DOHH2 (cell line): ENCODE results near the gene FABP2.

Experiments
- H3F3A ChIP-seq: fragments of 200-600 bp; sonication (generic), shearing (Covaris generic); 2 replicates; pipeline ENCODE4 v1.6.0; 2016; ENCODE audit warnings: antibody characterized with exemption, mild to moderate bottlenecking; ENCODE audit not compliant: control insufficient read depth, insufficient read depth
- H3K27ac ChIP-seq: fragments of 200-600 bp; sonication (generic); 2 replicates; pipeline ENCODE4 v1.5.1; 2014; ENCODE audit warnings: low read depth, mild to moderate bottlenecking, low read length, moderate library complexity
- H3K27me3 ChIP-seq: fragments of 200-600 bp; sonication (generic); 2 replicates; pipeline ENCODE4 v1.6.1; 2014; ENCODE audit warnings: mild to moderate bottlenecking, low read length, mixed read lengths; ENCODE audit not compliant: control insufficient read depth
- H3K36me3 ChIP-seq: fragments of 200-600 bp; sonication (generic); 2 replicates; pipeline ENCODE4 v1.6.1; 2014; ENCODE audit warnings: mild to moderate bottlenecking, low read length, moderate library complexity, mixed read lengths; ENCODE audit not compliant: control insufficient read depth
- H3K4me1 ChIP-seq: fragments of 200-600 bp; sonication (generic); 2 replicates; pipeline ENCODE4 v1.6.1; 2014; ENCODE audit warnings: mild to moderate bottlenecking, low read length, mixed read lengths; ENCODE audit not compliant: control insufficient read depth
- H3K4me2 ChIP-seq: fragments of 200-600 bp; sonication (generic); 2 replicates; pipeline ENCODE4 v1.6.0; 2014; ENCODE audit warnings: mild to moderate bottlenecking, low read length, moderate library complexity
- H3K4me3 ChIP-seq: fragments of 200-600 bp; sonication (generic); 2 replicates; pipeline ENCODE4 v1.5.1; 2014; ENCODE audit warnings: mild to moderate bottlenecking, low read length, mixed read lengths
- H3K79me2 ChIP-seq: fragments of 200-600 bp; sonication (generic); 2 replicates; pipeline ENCODE4 v1.6.1; 2014; ENCODE audit warnings: mild to moderate bottlenecking, low read length, mixed read lengths; ENCODE audit not compliant: control insufficient read depth
- H3K9me2 ChIP-seq: fragments of 200-600 bp; sonication (generic); replicated peaks from 2 replicates; pipeline ENCODE4 v1.6.1; 2014; ENCODE audit warnings: mild to moderate bottlenecking, low read length, mixed read lengths; ENCODE audit not compliant: control insufficient read depth
- H3K9me3 ChIP-seq: fragments of 200-600 bp; sonication (generic); 2 replicates; pipeline ENCODE4 v1.6.1; 2014; ENCODE audit warnings: antibody characterized with exemption, low read length, mixed read lengths; ENCODE audit not compliant: control insufficient read depth, insufficient read depth
- H4K20me1 ChIP-seq: fragments of 200-600 bp; sonication (generic); 2 replicates; pipeline ENCODE4 v1.6.0; 2014; ENCODE audit warnings: low read depth, mild to moderate bottlenecking, antibody characterized with exemption, low read length, moderate library complexity; ENCODE audit not compliant: control insufficient read depth, insufficient read depth
- EZH2phosphoT487 ChIP-seq: fragments of 200-600 bp; sonication (generic); IDR thresholded peaks from 2 replicates; pipeline ENCODE4 v1.6.1; 2017; ENCODE audit warnings: borderline replicate concordance, mild to moderate bottlenecking, antibody characterized with exemption, low read length, moderate library complexity, mixed read lengths
- TF ChIP-seq, protein P1 (sequence below): fragments of 200-600 bp; sonication (generic); IDR thresholded peaks from one replicate; pipeline ENCODE4 v1.5.1; 2014; ENCODE audit warnings: antibody characterized with exemption, mild to moderate bottlenecking, low read depth, low read length; ENCODE audit not compliant: poor library complexity, severe bottlenecking

The FABP2 gene

DNA sequence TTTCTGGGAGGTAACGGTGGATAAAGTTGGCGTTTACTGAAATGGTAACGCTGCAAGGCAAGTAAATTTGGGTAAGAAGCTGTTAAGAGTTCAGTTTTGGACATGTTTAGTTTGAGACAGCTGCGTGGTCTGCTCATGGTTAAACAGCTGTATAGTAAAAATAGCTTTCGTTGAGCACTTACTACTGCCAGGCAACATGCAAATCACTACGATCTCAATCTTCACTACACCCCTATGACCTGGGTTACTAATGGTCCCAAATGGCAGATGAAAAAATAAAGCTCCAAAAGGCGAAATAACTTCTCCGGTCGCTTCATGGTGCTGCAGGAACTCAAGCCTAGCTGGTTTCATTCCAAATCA lies 22.2 kb downstream of the FABP2 start:
- TF ChIP-seq, protein P1, sequence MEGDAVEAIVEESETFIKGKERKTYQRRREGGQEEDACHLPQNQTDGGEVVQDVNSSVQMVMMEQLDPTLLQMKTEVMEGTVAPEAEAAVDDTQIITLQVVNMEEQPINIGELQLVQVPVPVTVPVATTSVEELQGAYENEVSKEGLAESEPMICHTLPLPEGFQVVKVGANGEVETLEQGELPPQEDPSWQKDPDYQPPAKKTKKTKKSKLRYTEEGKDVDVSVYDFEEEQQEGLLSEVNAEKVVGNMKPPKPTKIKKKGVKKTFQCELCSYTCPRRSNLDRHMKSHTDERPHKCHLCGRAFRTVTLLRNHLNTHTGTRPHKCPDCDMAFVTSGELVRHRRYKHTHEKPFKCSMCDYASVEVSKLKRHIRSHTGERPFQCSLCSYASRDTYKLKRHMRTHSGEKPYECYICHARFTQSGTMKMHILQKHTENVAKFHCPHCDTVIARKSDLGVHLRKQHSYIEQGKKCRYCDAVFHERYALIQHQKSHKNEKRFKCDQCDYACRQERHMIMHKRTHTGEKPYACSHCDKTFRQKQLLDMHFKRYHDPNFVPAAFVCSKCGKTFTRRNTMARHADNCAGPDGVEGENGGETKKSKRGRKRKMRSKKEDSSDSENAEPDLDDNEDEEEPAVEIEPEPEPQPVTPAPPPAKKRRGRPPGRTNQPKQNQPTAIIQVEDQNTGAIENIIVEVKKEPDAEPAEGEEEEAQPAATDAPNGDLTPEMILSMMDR: no peak
- H3K79me2 ChIP-seq: peaks cover 57% of the 10 kb centered on the region
- peaks cover 48% of the 10 kb centered on the region for H3F3A ChIP-seq

DNA sequence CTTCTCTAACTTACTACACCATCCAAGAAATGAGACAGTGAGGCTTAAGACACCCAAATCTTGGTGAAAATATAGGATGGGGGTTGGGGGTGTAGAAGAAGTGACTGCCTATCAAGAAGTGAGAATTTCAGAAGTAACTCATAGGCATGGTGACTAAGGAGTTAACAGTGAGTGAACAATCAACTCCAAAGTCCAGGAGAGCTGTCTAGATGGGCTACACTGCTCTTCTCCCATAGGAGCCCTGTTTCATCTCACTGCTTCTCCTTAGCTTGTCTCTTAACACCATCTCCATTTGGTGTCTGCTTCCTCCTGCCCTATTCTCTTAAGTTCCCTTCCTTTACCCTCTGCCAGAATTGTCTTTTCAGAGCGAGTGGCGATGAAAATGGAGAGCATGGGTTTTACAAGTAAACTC lies 22.7 kb downstream of the FABP2 start:
- Histone ChIP-seq H3K4me1 (peaks cover 37% of the 10 kb centered on the region), H3K27ac (peak overlapping the region; percentile 87), H3K79me2 (peaks cover 57% of the 10 kb centered on the region), H3K9me2 (no peaks in the 10 kb centered on the region), H3K4me2 (peak overlapping the region; percentile 94), H3F3A (peaks cover 50% of the 10 kb centered on the region), H4K20me1 (no peaks in the 10 kb centered on the region), H3K27me3 (no peaks in the 10 kb centered on the region), H3K36me3 (peaks cover 56% of the 10 kb centered on the region), H3K9me3 (no peaks in the 10 kb centered on the region), H3K4me3 (peak overlapping the region; percentile 95)
- TF ChIP-seq EZH2phosphoT487: no peak
- TF ChIP-seq, protein P1: no peak

More for the DNA sequence above, 22.2 kb downstream of the FABP2 start:
- no peaks in the 10 kb centered on the region for H3K9me2 ChIP-seq
- no peaks in the 10 kb centered on the region for H3K27me3 ChIP-seq
- H3K9me3 ChIP-seq: no peaks in the 10 kb centered on the region
- peak overlapping the region; percentile 94 for H3K4me2 ChIP-seq
- no peaks in the 10 kb centered on the region for H4K20me1 ChIP-seq
- H3K36me3 ChIP-seq: peaks cover 52% of the 10 kb centered on the region
- peaks cover 37% of the 10 kb centered on the region for H3K4me1 ChIP-seq
- peak overlapping the region; percentile 87 for H3K27ac ChIP-seq
- H3K4me3 ChIP-seq: peak overlapping the region; percentile 95

DNA sequence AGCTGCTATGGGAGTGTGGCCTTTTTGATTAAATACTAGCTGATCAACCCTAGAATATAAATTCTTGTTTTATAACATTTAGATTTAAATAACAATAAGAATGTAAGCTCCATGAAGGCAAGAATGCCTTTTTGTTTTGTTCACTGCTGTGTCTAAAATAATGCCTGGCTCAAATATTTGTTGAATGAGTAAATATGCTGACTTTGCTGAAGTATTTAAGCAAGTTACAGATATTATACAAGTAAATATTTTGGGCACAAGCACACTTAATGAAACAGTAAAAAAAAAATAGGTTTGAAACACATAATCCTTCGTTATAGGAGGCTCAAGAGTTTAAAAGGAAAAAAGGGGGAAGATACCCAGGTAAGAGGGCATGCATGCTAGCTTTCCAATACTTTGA lies 24.1 kb downstream of the FABP2 start:
- Histone ChIP-seq H4K20me1 (no peaks in the 10 kb centered on the region), H3K9me3 (no peaks in the 10 kb centered on the region), H3F3A (peaks cover 58% of the 10 kb centered on the region), H3K4me1 (peaks cover 37% of the 10 kb centered on the region), H3K4me3 (peak overlapping the region; percentile 95), H3K9me2 (no peaks in the 10 kb centered on the region), H3K79me2 (peaks cover 57% of the 10 kb centered on the region), H3K36me3 (peaks cover 70% of the 10 kb centered on the region), H3K4me2 (peak overlapping the region; percentile 94), H3K27ac (peak overlapping the region; percentile 87), H3K27me3 (no peaks in the 10 kb centered on the region)
- no peak for TF ChIP-seq EZH2phosphoT487
- TF ChIP-seq, protein P1: no peak
